Neural cell (in vitro differentiated cells): ENCODE data around the gene SLC1A2. TPM values are rescaled to one million over a fixed set of nuclear protein-coding genes. Genes with fewer than 3 reads are reported as not detected.
A peak's percentile ranks its signal among the peaks of the same experiment; 100 is the strongest.

ENCODE experiments used
- H2AFZ ChIP-seq: fragments of 200-600, 300-800 bp; sonication (generic), shearing (Covaris generic); 2 replicates; pipeline ENCODE4 v1.6.0; 2014; ENCODE audit warnings: low read depth, mild to moderate bottlenecking, antibody characterized with exemption, low read length, moderate library complexity
- H3F3A ChIP-seq: fragments of 200-600 bp; shearing (Covaris generic); 2 replicates; pipeline ENCODE4 v1.6.1; 2016; ENCODE audit warnings: mild to moderate bottlenecking, moderate library complexity, mixed read lengths, antibody characterized with exemption, low read length; ENCODE audit not compliant: insufficient read depth, poor library complexity, severe bottlenecking
- H3K27ac ChIP-seq: fragments of 200-600, 300-800 bp; sonication (generic), shearing (Covaris generic); 2 replicates; pipeline ENCODE4 v1.5.1; 2014; ENCODE audit warnings: mild to moderate bottlenecking, low read length, moderate library complexity
- H3K27me3 ChIP-seq: fragments of 300-800, 200-600 bp; sonication (generic), shearing (Covaris generic); 2 replicates; pipeline ENCODE4 v1.6.0; 2014; ENCODE audit warnings: mild to moderate bottlenecking, low read depth, low read length, moderate library complexity; ENCODE audit not compliant: insufficient read depth
- H3K36me3 ChIP-seq: fragments of 300-800, 200-600 bp; sonication (generic), shearing (Covaris generic); 2 replicates; pipeline ENCODE4 v1.5.1; 2014; ENCODE audit warnings: mild to moderate bottlenecking, antibody characterized with exemption, low read length, moderate library complexity; ENCODE audit not compliant: insufficient read depth
- H3K4me2 ChIP-seq: fragments of 300-800, 200-600 bp; sonication (generic), shearing (Covaris generic); 2 replicates; pipeline ENCODE4 v1.6.0; 2014; ENCODE audit warnings: mild to moderate bottlenecking, low read length
- H3K4me3 ChIP-seq: fragments of 300-800, 200-600 bp; sonication (generic), shearing (Covaris generic); 2 replicates; pipeline ENCODE4 v1.5.1; 2014; ENCODE audit warnings: mild to moderate bottlenecking, low read length, moderate library complexity
- H3K79me2 ChIP-seq: fragments of 200-600 bp; shearing (Covaris generic); replicated peaks from 2 replicates; pipeline ENCODE4 v1.6.0; 2014; ENCODE audit warnings: mild to moderate bottlenecking, low read length, moderate library complexity; ENCODE audit not compliant: insufficient read depth
- H3K9ac ChIP-seq: fragments of 300-800, 200-600 bp; sonication (generic), shearing (Covaris generic); 2 replicates; pipeline ENCODE4 v1.6.1; 2016; ENCODE audit warnings: mild to moderate bottlenecking, low read length, mixed read lengths
- H3K9me2 ChIP-seq: fragments of 200-600 bp; shearing (Covaris generic); 2 replicates; pipeline ENCODE4 v1.6.1; 2016; ENCODE audit warnings: mild to moderate bottlenecking, low read length, mixed read lengths; ENCODE audit not compliant: insufficient read depth
- H3K9me3 ChIP-seq: fragments of 200-600, 300-800 bp; sonication (generic), shearing (Covaris generic); 2 replicates; pipeline ENCODE4 v1.6.1; 2016; ENCODE audit warnings: mild to moderate bottlenecking, mixed run types, low read length, moderate library complexity, mixed read lengths
- H4K20me1 ChIP-seq: fragments of 200-600 bp; shearing (Covaris generic); 2 replicates; pipeline ENCODE4 v1.6.1; 2016; ENCODE audit warnings: mild to moderate bottlenecking, mixed run types; ENCODE audit not compliant: insufficient read depth
- EP300 ChIP-seq: fragments of 450-650 bp; conservative IDR thresholded peaks from 2 replicates; pipeline ENCODE4 v1.6.1; 2014; ENCODE audit warnings: antibody characterized with exemption, mild to moderate bottlenecking, moderate library complexity; ENCODE audit not compliant: poor library complexity, severe bottlenecking
- EZH2 ChIP-seq: fragments of 200-600, 300-800 bp; shearing (Covaris generic), sonication (generic); IDR thresholded peaks from 2 replicates; pipeline ENCODE4 v1.6.1; 2014; ENCODE audit warnings: antibody characterized with exemption, low read length, borderline replicate concordance, mild to moderate bottlenecking; ENCODE audit not compliant: insufficient read depth, poor library complexity, severe bottlenecking
- MXI1 ChIP-seq: fragments of 450-650 bp; conservative IDR thresholded peaks from 2 replicates; pipeline ENCODE4 v1.6.1; 2014; ENCODE audit warnings: antibody characterized with exemption, mild to moderate bottlenecking; ENCODE audit not compliant: poor library complexity, severe bottlenecking
- POLR2AphosphoS5 ChIP-seq: IDR thresholded peaks from 2 replicates; pipeline ENCODE4 v1.6.1; 2012
- RAD21 ChIP-seq: fragments of 450-650 bp; conservative IDR thresholded peaks from 2 replicates; pipeline ENCODE4 v1.6.1; 2014; ENCODE audit warnings: antibody characterized with exemption, mild to moderate bottlenecking, moderate library complexity
- REST ChIP-seq: IDR thresholded peaks from 2 replicates; pipeline ENCODE4 v1.6.1; 2012; ENCODE audit warnings: borderline replicate concordance
- SMC3 ChIP-seq: fragments of 450-650 bp; conservative IDR thresholded peaks from 2 replicates; pipeline ENCODE4 v1.6.1; 2014; ENCODE audit warnings: antibody characterized with exemption, mild to moderate bottlenecking, moderate library complexity; ENCODE audit not compliant: poor library complexity
- TAF1 ChIP-seq: IDR thresholded peaks from 2 replicates; pipeline ENCODE4 v1.6.1; 2012; ENCODE audit warnings: low read depth
- polyA plus RNA-seq: library from polyadenylated mRNA; depleted of rRNA; stranded (reverse); fragments of >200 nt; gene quantifications from 2 replicates; pipeline ENCODE4 v1.2.3, GENCODE V29; 2014
- TF ChIP-seq, protein P1 (sequence below): fragments of 450-650 bp; IDR thresholded peaks from 2 replicates; pipeline ENCODE4 v1.5.1; 2014; ENCODE audit warnings: antibody characterized with exemption, mild to moderate bottlenecking, moderate library complexity; ENCODE audit not compliant: poor library complexity, severe bottlenecking

SLC1A2 gene
- polyA plus RNA-seq, 1 donor from 2014 or later = 134 TPM

DNA sequence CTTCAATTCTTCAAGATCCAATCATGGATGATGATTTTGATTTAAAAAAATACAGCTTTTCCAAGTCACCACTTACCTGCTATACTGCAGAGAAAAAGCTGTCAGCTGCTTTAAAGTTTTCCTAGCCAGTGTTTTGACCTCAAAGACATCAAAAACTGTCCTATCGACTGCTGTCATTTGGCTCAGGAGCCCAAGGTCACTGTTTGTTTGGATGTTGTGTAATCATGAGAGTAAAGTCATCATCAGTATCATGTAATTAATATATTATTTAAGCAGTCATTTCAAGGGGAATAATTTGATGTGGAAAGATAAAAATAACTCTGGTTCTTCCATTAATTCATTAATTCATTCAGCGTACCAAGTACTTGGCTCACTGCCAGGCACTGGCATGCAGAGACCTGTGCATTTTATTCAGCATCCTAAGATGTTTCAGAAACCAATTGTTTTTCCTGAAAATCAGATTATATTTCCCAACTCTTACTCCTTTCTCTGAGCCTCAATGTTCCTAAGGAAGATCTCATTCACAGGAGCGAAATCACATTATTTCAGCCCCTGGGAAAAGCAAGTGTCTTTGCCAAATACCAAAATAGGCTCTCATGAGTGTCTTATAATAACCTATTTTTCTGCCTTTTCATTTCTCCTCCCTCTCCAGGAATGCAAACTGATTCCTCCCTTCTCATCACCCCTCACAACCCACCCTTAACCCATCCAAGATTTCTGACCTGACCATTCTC is 59.9 kb downstream of the SLC1A2 start:
- Histone ChIP-seq H3K4me3 (peak overlapping the region; percentile 25), H3F3A (no peaks in the 10 kb centered on the region), H3K9me3 (no peaks in the 10 kb centered on the region), H3K9me2 (no peaks in the 10 kb centered on the region), H3K36me3 (no peaks in the 10 kb centered on the region), H4K20me1 (no peaks in the 10 kb centered on the region), H3K79me2 (no peaks in the 10 kb centered on the region), H3K9ac (no peak overlapping the region), H2AFZ (no peak overlapping the region), H3K4me2 (no peak overlapping the region), H3K27ac (peak overlapping the region; percentile 24), H3K27me3 (no peaks in the 10 kb centered on the region)
- no peak for TF ChIP-seq RAD21
- TF ChIP-seq TAF1 = no peak
- no peak for TF ChIP-seq POLR2AphosphoS5
- no peak for TF ChIP-seq EZH2

GRCh38 chr11:35358391-35358790 is 61.0 kb downstream of the SLC1A2 start:
- H3K79me2 ChIP-seq = no peaks in the 10 kb centered on the region
- H3K9ac ChIP-seq = no peak overlapping the region
- no peaks in the 10 kb centered on the region for H3F3A ChIP-seq
- no peak overlapping the region for H2AFZ ChIP-seq
- no peaks in the 10 kb centered on the region for H4K20me1 ChIP-seq
- peak overlapping the region; percentile 25 for H3K4me3 ChIP-seq
- peak overlapping the region; percentile 24 for H3K27ac ChIP-seq
- H3K4me2 ChIP-seq = no peak overlapping the region
- H3K9me3 ChIP-seq = no peaks in the 10 kb centered on the region
- no peaks in the 10 kb centered on the region for H3K27me3 ChIP-seq
- H3K9me2 ChIP-seq = no peaks in the 10 kb centered on the region
- TF ChIP-seq SMC3 (no peak), MXI1 (no peak), REST (no peak), EZH2 (no peak), EP300 (no peak)
- no peaks in the 10 kb centered on the region for H3K36me3 ChIP-seq

DNA sequence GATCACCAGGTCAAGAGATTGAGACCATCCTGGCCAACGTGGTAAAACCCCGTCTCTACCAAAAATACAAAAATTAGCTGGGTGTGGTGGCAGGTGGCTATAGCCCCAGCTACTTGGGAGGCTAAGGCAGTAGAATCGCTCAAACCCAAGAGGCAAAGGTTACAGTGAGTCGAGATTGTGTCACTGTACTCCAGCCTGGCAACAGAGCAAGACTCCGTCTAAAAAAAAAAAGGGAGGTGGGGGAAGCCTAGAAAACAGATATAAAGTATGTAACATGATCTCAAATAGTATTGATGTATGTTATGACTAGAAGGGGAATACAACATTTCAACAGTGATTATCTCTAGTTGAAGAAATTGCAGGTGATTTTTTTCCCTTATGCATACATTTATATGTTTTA is 61.4 kb downstream of the SLC1A2 start:
- TF ChIP-seq SMC3 = no peak
- TF ChIP-seq MXI1 = no peak
- TF ChIP-seq, protein P1, sequence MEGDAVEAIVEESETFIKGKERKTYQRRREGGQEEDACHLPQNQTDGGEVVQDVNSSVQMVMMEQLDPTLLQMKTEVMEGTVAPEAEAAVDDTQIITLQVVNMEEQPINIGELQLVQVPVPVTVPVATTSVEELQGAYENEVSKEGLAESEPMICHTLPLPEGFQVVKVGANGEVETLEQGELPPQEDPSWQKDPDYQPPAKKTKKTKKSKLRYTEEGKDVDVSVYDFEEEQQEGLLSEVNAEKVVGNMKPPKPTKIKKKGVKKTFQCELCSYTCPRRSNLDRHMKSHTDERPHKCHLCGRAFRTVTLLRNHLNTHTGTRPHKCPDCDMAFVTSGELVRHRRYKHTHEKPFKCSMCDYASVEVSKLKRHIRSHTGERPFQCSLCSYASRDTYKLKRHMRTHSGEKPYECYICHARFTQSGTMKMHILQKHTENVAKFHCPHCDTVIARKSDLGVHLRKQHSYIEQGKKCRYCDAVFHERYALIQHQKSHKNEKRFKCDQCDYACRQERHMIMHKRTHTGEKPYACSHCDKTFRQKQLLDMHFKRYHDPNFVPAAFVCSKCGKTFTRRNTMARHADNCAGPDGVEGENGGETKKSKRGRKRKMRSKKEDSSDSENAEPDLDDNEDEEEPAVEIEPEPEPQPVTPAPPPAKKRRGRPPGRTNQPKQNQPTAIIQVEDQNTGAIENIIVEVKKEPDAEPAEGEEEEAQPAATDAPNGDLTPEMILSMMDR = no peak
- TF ChIP-seq RAD21 = no peak
- no peak for TF ChIP-seq TAF1
- TF ChIP-seq EP300 = no peak
- no peak for TF ChIP-seq POLR2AphosphoS5
- TF ChIP-seq EZH2 = no peak
- no peak for TF ChIP-seq REST

More for the DNA sequence above, 61.4 kb downstream of the SLC1A2 start:
- no peaks in the 10 kb centered on the region for H3K36me3 ChIP-seq
- H3K4me2 ChIP-seq = no peak overlapping the region
- H3K9me3 ChIP-seq = no peaks in the 10 kb centered on the region
- H3K79me2 ChIP-seq = no peaks in the 10 kb centered on the region
- no peak overlapping the region for H2AFZ ChIP-seq
- H4K20me1 ChIP-seq = no peaks in the 10 kb centered on the region
- no peak overlapping the region for H3K27ac ChIP-seq
- H3K9ac ChIP-seq = no peak overlapping the region
- H3K4me3 ChIP-seq = no peak overlapping the region
- H3K27me3 ChIP-seq = no peaks in the 10 kb centered on the region
- no peaks in the 10 kb centered on the region for H3K9me2 ChIP-seq
- no peaks in the 10 kb centered on the region for H3F3A ChIP-seq
